ENCODE results near the gene CCND1.
A peak's percentile ranks its signal among the peaks of the same experiment; 100 is the strongest.

The CCND1 gene

GRCh38 chr11:69657911-69658625, 17.1 kb downstream of the CCND1 start:
- no peak overlapping the region for H3K4me3 Mint-ChIP-seq
- no peak overlapping the region for H3K27ac Mint-ChIP-seq
- no peaks in the 10 kb centered on the region for H3K27me3 Mint-ChIP-seq
- no peak for ATAC-seq (replicated peaks)
- DNase-seq: no peak
- H3K4me1 Mint-ChIP-seq: peaks cover 0 to 18% of the 10 kb centered on the region in 2 donors
- H3K9me3 Mint-ChIP-seq: no peaks in the 10 kb centered on the region
- H3K36me3 Mint-ChIP-seq: peaks cover 7 to 25% of the 10 kb centered on the region in 2 donors

DNA sequence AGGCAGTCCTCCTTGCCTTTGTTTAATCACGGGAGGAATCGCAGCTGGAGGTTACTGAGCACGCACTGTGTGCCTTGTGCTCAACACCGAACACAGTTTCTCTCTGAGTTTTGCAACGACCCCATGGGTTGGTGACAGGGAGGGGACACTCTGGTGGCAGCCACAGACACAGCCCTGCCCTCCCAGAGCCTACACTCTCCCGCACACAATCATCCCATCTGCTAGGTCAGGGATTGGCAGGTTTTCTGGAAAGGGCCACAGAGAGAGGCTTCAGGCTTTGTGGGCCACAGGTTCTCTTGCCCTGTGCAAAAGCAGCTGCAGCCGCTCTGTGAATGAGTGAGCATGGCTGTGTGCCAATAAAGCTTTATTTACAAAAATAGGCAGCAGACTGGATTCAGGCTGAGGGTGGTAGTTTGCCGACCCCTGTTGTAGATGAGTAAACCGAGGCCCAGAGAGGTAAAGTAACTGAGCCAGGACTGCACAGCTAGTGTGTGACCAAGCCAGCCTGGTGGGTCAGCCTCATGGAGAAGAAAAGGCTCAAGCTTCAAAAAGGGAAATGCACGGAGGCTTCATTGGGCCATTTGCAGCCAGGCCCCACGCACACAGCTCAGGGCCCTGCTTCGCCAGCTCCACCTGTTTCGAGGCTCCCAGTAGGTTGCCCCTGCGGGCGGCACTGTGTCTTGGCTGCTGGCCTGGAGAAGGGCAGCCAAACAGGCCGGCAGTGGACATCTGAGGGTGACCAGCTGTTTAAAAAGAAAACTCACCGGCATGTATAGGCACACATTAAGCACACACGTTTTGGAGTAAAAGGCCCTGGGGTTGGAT, 17.9 kb downstream of the CCND1 start:
- Mint-ChIP-seq H3K9me3 (no peaks in the 10 kb centered on the region), H3K27ac (no peak overlapping the region), H3K4me1 (peaks cover 0 to 21% of the 10 kb centered on the region in 2 donors), H3K4me3 (no peak overlapping the region), H3K27me3 (no peaks in the 10 kb centered on the region), H3K36me3 (peaks cover 10 to 28% of the 10 kb centered on the region in 2 donors)
- ATAC-seq (replicated peaks) (no peak), DNase-seq (no peak)

GRCh38 chr11:69659591-69659990, 18.6 kb downstream of the CCND1 start:
- Mint-ChIP-seq H3K27me3 (no peaks in the 10 kb centered on the region), H3K4me3 (no peak overlapping the region), H3K27ac (no peak overlapping the region), H3K36me3 (peaks cover 16 to 29% of the 10 kb centered on the region in 2 donors), H3K9me3 (no peaks in the 10 kb centered on the region), H3K4me1 (peaks cover 0 to 21% of the 10 kb centered on the region in 2 donors)
- DNase-seq (no peak), ATAC-seq (replicated peaks) (no peak)

DNA sequence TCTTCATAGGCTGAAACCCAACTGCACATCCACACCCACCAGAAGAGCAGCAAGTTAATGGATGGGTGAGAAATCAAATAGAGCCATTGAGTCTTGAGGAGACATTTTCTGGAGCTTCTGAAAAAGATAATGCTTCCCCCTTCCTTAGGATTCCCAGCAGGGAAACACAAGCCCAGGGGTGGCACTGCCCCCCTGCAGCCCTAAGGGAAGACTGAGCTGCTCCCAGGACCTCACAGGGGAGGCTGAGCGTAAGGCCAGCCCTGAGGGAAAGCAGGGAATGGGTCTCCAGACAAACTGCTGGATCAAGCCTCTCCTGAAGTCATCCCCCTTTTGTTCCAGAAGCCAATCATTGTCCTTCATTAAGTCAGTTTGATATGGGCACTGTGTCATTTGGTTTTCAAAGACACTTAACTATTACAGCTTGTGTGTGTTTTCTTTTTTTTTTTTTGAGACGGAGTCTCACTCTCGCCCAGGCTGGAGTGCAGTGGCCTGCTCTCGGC, 19.1 kb downstream of the CCND1 start:
- Mint-ChIP-seq H3K36me3 (peaks cover 20 to 28% of the 10 kb centered on the region in 2 donors), H3K4me1 (peaks cover 0 to 21% of the 10 kb centered on the region in 2 donors), H3K9me3 (no peaks in the 10 kb centered on the region), H3K27me3 (no peaks in the 10 kb centered on the region), H3K27ac (no peak overlapping the region), H3K4me3 (no peak overlapping the region)
- DNase-seq (no peak), ATAC-seq (replicated peaks) (no peak)

DNA sequence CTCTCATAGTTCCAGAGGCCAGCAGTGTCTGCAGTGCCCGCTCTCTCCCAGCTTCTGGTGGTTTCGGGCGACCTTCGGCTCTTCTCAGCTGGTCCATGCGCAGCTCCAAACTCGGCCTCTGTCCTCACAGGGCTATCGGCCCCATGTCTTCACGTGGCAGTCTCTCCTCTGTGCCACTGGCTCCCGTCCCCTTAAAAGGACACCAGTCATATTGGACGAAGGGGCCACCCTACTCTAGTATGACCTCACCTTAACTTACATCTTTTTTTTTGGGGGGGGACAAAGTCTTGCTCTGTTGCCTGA, 20.4 kb downstream of the CCND1 start:
- Mint-ChIP-seq H3K9me3 (no peaks in the 10 kb centered on the region), H3K27ac (no peak overlapping the region), H3K4me1 (peaks cover 0 to 21% of the 10 kb centered on the region in 2 donors), H3K36me3 (peaks cover 22 to 38% of the 10 kb centered on the region in 2 donors), H3K27me3 (no peaks in the 10 kb centered on the region), H3K4me3 (no peak overlapping the region)
- ATAC-seq (replicated peaks) (no peak), DNase-seq (no peak)

GRCh38 chr11:69662021-69662698, 21.2 kb downstream of the CCND1 start:
- no peak for DNase-seq
- Mint-ChIP-seq H3K4me3 (no peak overlapping the region), H3K4me1 (peaks cover 0 to 18% of the 10 kb centered on the region in 2 donors), H3K27ac (peak overlapping the region; percentile 62), H3K27me3 (no peaks in the 10 kb centered on the region), H3K9me3 (no peaks in the 10 kb centered on the region), H3K36me3 (peaks cover 22 to 38% of the 10 kb centered on the region in 2 donors)
- ATAC-seq (replicated peaks): no peak

GRCh38 chr11:69662806-69663205, 21.9 kb downstream of the CCND1 start:
- H3K9me3 Mint-ChIP-seq: no peaks in the 10 kb centered on the region
- H3K36me3 Mint-ChIP-seq: peaks cover 26 to 45% of the 10 kb centered on the region in 2 donors
- peak overlapping the region; percentile 43 for H3K27ac Mint-ChIP-seq

GRCh38 chr11:69663326-69663725, 22.4 kb downstream of the CCND1 start:
- no peak for ATAC-seq (replicated peaks)
- Mint-ChIP-seq H3K27ac (no peak overlapping the region), H3K4me1 (peaks cover 0 to 13% of the 10 kb centered on the region in 2 donors), H3K4me3 (no peak overlapping the region), H3K9me3 (no peaks in the 10 kb centered on the region), H3K36me3 (peaks cover 29 to 48% of the 10 kb centered on the region in 2 donors), H3K27me3 (no peaks in the 10 kb centered on the region)
- no peak for DNase-seq

More at GRCh38 chr11:69662806-69663205, 21.9 kb downstream of the CCND1 start:
- peaks cover 0 to 13% of the 10 kb centered on the region in 2 donors for H3K4me1 Mint-ChIP-seq
- DNase-seq (no peak), ATAC-seq (replicated peaks) (no peak)
- H3K27me3 Mint-ChIP-seq: no peaks in the 10 kb centered on the region
- no peak overlapping the region for H3K4me3 Mint-ChIP-seq

DNA sequence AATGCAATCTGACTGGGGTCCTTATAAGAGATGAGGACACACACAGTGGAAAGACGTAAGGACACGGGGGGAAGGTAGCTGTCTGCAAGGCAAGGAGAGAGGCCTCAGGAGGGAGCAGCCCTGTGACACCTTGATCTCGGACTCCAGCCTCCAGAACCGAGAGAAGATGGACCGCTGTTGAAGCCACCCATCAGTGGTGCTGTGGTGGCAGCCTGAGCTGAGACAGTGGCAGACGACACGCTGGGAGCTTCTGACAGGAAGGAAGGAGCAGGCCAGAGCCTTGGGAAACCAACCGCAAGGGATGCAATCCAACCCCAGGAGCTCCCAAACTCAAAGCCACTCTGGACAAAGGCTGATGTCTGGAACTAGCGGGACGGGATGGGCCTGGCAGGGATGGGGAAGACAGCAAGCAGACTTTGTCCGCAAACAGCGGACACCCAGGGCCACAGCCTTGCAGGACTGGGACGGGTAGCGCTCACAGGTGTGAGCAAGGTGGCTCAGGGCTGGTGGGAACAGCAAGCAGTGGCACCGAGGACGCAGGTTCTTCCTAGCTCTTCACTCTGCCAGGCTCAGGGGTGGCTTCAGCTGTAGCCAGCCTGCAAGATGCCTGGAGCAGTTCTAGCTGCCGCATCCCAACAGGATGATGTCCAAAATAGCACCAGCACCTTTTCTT, 23.3 kb downstream of the CCND1 start:
- H3K27me3 Mint-ChIP-seq: no peaks in the 10 kb centered on the region
- H3K27ac Mint-ChIP-seq: peak overlapping the region; percentile 37
- H3K9me3 Mint-ChIP-seq: no peaks in the 10 kb centered on the region
- no peak overlapping the region for H3K4me3 Mint-ChIP-seq
- ATAC-seq (replicated peaks) (no peak), DNase-seq (no peak)
- H3K36me3 Mint-ChIP-seq: peaks cover 29 to 51% of the 10 kb centered on the region in 2 donors
- H3K4me1 Mint-ChIP-seq: peaks cover 3 to 13% of the 10 kb centered on the region in 2 donors

- Mint-ChIP-seq H3K4me3 (no peak overlapping the region), H3K36me3 (peaks cover 29 to 55% of the 10 kb centered on the region in 2 donors), H3K27ac (no peak overlapping the region), H3K27me3 (no peaks in the 10 kb centered on the region), H3K4me1 (peaks cover 3 to 14% of the 10 kb centered on the region in 2 donors), H3K9me3 (no peaks in the 10 kb centered on the region)
- DNase-seq: no peak
- no peak for ATAC-seq (replicated peaks)
Observed at GRCh38 chr11:69664901-69665300, 23.9 kb downstream of the CCND1 start.

DNA sequence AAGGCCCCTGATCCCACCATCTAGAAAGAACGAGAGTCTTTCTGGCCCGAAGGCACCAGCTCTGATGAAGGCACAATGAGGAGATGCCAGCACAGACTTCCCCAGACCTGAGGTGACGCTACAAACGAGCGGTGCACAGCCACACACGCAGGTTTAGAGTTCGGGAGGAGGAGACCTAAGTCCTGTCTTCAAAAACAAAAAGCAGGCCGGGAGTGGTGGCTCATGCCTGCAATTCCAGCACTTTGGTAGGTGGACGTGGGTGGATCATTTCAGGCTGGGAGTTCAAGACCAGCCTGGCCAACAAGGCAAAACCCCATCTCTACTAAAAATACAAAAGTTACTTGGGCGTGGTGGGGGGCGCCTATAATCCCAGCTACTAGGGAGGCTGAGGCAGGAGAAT, 24.7 kb downstream of the CCND1 start:
- Mint-ChIP-seq H3K36me3 (peaks cover 32 to 58% of the 10 kb centered on the region in 2 donors), H3K27me3 (no peaks in the 10 kb centered on the region), H3K4me1 (peaks cover 5 to 22% of the 10 kb centered on the region in 2 donors), H3K9me3 (no peaks in the 10 kb centered on the region), H3K4me3 (no peak overlapping the region), H3K27ac (no peak overlapping the region)
- ATAC-seq (replicated peaks) (no peak), DNase-seq (no peak)

DNA sequence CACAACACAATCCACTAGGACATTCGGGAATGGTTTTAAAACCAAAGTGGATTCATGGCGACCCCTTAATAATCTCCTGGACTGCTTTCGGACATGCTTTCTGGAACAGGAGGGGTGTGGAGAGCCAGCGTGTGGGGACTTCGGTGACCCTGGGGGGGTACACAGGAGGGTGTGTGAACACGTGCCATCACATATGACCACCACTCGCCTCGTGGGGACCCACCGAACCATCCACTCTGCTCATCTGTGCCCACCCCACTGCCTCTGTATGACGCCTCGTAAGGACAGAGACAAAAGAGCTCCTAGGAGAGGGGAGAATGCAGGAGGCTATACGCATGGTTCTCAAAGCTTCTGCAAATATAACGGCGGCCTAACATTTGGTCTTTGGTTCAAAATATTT, 25.3 kb downstream of the CCND1 start:
- no peak for ATAC-seq (replicated peaks)
- Mint-ChIP-seq H3K9me3 (no peaks in the 10 kb centered on the region), H3K27ac (no peak overlapping the region), H3K27me3 (no peaks in the 10 kb centered on the region), H3K4me1 (peaks cover 5 to 24% of the 10 kb centered on the region in 2 donors), H3K4me3 (no peak overlapping the region), H3K36me3 (peaks cover 33 to 57% of the 10 kb centered on the region in 2 donors)
- no peak for DNase-seq

DNA sequence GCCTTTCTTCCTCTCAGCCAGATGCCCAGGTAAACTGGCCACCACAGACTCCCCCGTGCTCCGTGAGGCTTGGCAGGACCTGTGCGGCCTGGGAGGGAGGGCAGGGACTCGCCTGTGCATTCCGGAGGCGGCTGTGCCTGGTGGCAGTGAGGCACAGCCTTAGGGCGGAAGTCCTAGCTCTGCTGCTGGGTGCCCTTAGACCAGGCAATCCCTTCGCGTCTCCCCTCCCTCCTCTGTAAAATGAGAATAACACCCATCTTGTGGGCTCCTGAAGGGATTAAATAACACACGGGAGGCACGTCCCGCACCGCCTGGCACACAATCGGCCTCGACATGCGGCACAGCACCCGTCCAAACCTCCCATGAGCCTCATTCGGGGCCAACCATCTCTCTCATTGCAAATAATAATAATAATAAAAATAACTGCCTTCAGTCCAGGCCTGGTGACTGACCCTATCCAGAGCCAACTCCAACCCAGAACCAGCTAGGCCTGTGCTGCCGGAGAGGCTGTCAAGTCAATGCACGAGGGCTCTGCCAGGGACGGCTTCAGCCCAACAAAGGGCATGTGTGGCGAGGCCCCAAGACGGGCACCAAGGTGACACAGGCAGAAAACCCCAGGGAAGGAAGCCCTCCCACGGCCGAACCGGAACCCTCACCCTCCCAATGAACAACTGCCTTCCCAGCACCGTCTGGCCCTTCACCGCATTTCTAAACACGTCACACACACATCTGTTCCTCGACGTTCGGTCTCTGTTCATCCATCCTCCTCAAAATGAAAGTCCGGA, 26.0 kb downstream of the CCND1 start:
- DNase-seq (no peak), ATAC-seq (replicated peaks) (no peak)
- Mint-ChIP-seq H3K36me3 (peaks cover 33 to 59% of the 10 kb centered on the region in 2 donors), H3K27me3 (no peaks in the 10 kb centered on the region), H3K4me1 (peaks cover 5 to 24% of the 10 kb centered on the region in 2 donors), H3K4me3 (no peak overlapping the region), H3K9me3 (no peaks in the 10 kb centered on the region), H3K27ac (no peak overlapping the region)
